Omental fat pad (tissue), 4 donors: Measurements from ENCODE around the gene UBXN6. TPM values are rescaled to one million over a fixed set of nuclear protein-coding genes. Genes with fewer than 3 reads are reported as not detected.

Experiments
- ATAC-seq: fragments of 150-250 bp; one replicate; pipeline ENCODE4 v1.9.1; 2016; ENCODE audit warnings: mild to moderate bottlenecking, moderate library complexity; ENCODE audit not compliant: low FRiP score
- DNase-seq: peaks from one replicate; pipeline ENCODE4 v3.0.0-alpha.2; 2019; ENCODE audit warnings: low spot score
- total RNA-seq, 4 donors: library from RNA; depleted of rRNA; stranded (reverse); fragments of >200 nt; gene quantifications; one replicate each; pipeline ENCODE4 v1.1.0, GENCODE V29; 2016
- TF ChIP-seq, protein P1 (sequence below), 3 donors: fragments of 450-650 bp; IDR thresholded peaks; one replicate each; pipeline ENCODE4 v1.5.1; 2016 to 2017; ENCODE audit warnings: antibody characterized with exemption in 3 of 3, mild to moderate bottlenecking in 3 of 3, moderate library complexity in 2 of 3

UBXN6 gene
- total RNA-seq, 4 donors from 2014 or later = 62.7 to 128 (median 88.6) TPM

GRCh38 chr19:4455719-4456475 is 1.7 kb downstream of the UBXN6 start:
- peak; percentile 67 for ATAC-seq
- TF ChIP-seq, protein P1, sequence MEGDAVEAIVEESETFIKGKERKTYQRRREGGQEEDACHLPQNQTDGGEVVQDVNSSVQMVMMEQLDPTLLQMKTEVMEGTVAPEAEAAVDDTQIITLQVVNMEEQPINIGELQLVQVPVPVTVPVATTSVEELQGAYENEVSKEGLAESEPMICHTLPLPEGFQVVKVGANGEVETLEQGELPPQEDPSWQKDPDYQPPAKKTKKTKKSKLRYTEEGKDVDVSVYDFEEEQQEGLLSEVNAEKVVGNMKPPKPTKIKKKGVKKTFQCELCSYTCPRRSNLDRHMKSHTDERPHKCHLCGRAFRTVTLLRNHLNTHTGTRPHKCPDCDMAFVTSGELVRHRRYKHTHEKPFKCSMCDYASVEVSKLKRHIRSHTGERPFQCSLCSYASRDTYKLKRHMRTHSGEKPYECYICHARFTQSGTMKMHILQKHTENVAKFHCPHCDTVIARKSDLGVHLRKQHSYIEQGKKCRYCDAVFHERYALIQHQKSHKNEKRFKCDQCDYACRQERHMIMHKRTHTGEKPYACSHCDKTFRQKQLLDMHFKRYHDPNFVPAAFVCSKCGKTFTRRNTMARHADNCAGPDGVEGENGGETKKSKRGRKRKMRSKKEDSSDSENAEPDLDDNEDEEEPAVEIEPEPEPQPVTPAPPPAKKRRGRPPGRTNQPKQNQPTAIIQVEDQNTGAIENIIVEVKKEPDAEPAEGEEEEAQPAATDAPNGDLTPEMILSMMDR (IDR thresholded peaks at IDR 0.05) = no peak
- no peak for DNase-seq

DNA sequence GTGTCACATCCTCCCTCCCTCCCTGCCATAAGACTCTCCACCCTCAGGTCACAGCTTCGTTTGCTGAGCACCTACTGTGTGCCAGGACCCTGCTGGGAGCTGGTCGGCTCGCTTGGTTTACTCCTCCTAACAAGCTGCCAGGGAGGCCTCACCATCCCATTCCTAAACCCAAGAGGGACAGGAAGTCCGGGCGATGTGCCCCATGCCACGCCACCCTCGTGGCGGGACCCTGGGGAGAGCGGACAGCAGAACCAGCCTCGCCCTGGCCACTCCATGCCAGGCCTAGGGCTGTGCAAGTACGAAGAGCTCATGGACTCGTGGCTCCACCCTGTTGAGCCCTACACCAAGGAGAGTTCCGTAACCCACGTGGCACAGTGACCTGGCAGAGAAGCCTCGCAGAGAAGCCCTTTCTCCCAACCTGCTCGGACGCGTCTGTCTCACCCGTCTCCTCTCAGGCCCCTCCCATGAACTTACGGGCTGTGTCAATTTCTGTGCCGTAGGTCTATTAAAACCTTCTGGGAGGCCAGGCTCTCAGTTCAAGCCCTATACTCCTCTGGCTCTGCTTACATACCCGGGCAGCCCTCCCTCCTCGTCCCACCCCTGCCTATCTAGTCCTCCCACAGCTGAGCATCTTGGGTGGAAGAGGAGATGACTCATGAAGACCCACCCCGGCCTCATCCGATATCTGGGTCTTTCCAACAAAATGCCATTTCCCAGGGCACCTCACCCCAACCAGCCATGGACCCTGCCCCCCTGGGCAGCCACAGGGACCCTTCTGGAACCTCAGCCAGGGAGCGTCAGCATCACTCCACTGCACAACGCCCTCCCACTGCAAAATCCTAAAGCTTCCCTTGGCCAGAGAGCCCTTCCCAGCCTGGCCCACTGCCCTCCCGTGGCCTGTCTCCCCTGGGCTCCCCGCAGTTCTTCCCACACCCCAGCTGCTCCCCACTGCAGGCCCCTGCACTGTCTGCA is 2.6 kb downstream of the UBXN6 start:
- TF ChIP-seq, protein P1 (IDR thresholded peaks at IDR 0.05) = no peak
- DNase-seq (no peak), ATAC-seq (peak; percentile 82)

DNA sequence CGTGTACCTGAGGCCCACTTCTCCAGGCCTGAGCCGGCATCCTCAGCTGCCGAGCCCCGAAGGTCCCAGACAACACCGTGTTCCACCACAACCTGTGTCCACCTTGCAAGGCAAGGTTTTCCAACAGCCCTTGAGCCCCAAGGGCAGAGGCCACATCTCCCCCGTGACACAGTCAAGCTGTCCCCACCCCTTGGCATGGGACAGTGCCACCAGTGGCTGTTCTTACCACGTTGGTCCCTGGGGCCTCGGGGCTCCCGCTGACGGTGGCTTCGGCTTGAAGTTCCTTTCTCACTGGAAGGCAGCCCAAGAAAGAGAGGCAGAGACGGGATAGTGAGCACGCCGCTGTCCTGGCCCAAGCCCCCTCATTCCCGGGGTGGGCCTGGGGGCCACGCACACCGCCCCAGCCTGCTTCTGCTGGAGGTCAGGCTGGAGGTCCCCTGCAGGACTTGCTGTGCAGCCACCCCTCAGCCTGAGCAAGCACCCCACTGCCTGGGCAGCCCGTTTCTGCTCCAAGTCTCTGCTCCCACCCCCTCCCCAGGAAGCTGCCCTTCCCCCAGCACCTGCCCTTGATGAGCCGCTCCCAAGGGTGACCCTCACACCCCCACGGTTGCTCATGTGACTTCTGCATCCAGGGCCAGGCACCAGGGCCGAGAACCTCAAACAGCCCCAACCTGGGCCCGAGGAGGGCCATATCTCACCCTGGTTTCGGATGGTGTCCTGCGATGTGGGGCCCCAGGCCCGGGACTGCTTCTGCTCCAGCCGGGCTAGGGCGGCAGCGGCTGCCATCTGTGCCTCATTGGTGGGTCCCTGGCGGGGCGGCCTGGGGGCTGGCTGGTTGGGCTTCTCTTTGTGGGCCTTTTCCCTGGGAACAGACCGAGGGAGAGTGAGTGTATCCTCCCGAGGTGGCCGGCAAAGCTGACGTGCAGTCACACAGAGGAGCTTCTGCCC is 4.1 kb downstream of the UBXN6 start:
- TF ChIP-seq, protein P1 (IDR thresholded peaks at IDR 0.05) = no peak

GRCh38 chr19:4452230-4452990 is 5.2 kb downstream of the UBXN6 start:
- no peak for ATAC-seq
- TF ChIP-seq, protein P1 (IDR thresholded peaks at IDR 0.05) = no peak

More for the DNA sequence above, 4.1 kb downstream of the UBXN6 start:
- DNase-seq = no peak
- no peak for ATAC-seq

GRCh38 chr19:4449639-4450028 is 8.0 kb downstream of the UBXN6 start:
- TF ChIP-seq, protein P1 (IDR thresholded peaks at IDR 0.05) = no peak
- ATAC-seq = no peak
- no peak for DNase-seq

More at GRCh38 chr19:4452230-4452990, 5.2 kb downstream of the UBXN6 start:
- no peak for DNase-seq
